ENCODE results near the gene ADGRL1.

ADGRL1 gene

DNA sequence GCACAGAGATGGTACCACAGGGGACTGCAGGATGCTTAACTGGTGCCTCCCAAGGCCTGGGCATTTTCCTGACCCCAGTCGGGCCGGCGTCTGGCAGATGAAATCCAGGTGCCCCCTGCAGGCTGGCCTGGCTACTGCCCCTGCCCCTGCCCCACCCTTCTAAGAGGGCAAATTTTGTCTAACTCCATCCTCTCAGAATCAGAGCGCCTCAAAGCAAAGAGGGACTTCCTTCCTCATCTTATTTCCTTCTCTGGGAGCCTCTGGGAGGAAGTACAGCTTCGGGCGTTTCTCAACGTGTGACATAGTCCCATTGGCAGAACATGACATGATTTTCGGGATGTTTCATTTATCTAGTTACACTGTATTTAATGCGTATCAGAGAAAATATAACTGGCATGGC lies 91.1 kb downstream of the ADGRL1 start:
- no peak for ATAC-seq
- TF ChIP-seq, protein P1, sequence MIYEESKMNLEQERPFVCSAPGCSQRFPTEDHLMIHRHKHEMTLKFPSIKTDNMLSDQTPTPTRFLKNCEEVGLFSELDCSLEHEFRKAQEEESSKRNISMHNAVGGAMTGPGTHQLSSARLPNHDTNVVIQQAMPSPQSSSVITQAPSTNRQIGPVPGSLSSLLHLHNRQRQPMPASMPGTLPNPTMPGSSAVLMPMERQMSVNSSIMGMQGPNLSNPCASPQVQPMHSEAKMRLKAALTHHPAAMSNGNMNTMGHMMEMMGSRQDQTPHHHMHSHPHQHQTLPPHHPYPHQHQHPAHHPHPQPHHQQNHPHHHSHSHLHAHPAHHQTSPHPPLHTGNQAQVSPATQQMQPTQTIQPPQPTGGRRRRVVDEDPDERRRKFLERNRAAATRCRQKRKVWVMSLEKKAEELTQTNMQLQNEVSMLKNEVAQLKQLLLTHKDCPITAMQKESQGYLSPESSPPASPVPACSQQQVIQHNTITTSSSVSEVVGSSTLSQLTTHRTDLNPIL (CRISPR knock-in tag; IDR thresholded peaks at IDR 0.05; ENCODE audit: low read depth): no peak
- no peak for TF ChIP-seq BACH2 (CRISPR knock-in tag; IDR thresholded peaks at IDR 0.05; ENCODE audit: borderline replicate concordance)
- TF ChIP-seq ZNF565 (CRISPR knock-in tag; conservative IDR thresholded peaks at IDR 0.05; ENCODE audit: low read depth): no peak
- TF ChIP-seq, protein P2, sequence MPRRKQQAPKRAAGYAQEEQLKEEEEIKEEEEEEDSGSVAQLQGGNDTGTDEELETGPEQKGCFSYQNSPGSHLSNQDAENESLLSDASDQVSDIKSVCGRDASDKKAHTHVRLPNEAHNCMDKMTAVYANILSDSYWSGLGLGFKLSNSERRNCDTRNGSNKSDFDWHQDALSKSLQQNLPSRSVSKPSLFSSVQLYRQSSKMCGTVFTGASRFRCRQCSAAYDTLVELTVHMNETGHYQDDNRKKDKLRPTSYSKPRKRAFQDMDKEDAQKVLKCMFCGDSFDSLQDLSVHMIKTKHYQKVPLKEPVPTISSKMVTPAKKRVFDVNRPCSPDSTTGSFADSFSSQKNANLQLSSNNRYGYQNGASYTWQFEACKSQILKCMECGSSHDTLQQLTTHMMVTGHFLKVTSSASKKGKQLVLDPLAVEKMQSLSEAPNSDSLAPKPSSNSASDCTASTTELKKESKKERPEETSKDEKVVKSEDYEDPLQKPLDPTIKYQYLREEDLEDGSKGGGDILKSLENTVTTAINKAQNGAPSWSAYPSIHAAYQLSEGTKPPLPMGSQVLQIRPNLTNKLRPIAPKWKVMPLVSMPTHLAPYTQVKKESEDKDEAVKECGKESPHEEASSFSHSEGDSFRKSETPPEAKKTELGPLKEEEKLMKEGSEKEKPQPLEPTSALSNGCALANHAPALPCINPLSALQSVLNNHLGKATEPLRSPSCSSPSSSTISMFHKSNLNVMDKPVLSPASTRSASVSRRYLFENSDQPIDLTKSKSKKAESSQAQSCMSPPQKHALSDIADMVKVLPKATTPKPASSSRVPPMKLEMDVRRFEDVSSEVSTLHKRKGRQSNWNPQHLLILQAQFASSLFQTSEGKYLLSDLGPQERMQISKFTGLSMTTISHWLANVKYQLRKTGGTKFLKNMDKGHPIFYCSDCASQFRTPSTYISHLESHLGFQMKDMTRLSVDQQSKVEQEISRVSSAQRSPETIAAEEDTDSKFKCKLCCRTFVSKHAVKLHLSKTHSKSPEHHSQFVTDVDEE (CRISPR knock-in tag; IDR thresholded peaks at IDR 0.05): no peak
- TF ChIP-seq, protein P3, sequence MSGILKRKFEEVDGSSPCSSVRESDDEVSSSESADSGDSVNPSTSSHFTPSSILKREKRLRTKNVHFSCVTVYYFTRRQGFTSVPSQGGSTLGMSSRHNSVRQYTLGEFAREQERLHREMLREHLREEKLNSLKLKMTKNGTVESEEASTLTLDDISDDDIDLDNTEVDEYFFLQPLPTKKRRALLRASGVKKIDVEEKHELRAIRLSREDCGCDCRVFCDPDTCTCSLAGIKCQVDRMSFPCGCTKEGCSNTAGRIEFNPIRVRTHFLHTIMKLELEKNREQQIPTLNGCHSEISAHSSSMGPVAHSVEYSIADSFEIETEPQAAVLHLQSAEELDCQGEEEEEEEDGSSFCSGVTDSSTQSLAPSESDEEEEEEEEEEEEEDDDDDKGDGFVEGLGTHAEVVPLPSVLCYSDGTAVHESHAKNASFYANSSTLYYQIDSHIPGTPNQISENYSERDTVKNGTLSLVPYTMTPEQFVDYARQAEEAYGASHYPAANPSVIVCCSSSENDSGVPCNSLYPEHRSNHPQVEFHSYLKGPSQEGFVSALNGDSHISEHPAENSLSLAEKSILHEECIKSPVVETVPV (CRISPR knock-in tag; IDR thresholded peaks at IDR 0.05): no peak
- TF ChIP-seq TCF4 (CRISPR knock-in tag; IDR thresholded peaks at IDR 0.05; ENCODE audit: borderline replicate concordance): no peak
- no peak for TF ChIP-seq PPARA (CRISPR knock-in tag; IDR thresholded peaks at IDR 0.05; ENCODE audit: borderline replicate concordance)
- no peak for TF ChIP-seq ZNF70 (CRISPR knock-in tag; IDR thresholded peaks at IDR 0.05)
- no peak for TF ChIP-seq ZNF8 (CRISPR knock-in tag; IDR thresholded peaks at IDR 0.05)
- TF ChIP-seq, protein P4, sequence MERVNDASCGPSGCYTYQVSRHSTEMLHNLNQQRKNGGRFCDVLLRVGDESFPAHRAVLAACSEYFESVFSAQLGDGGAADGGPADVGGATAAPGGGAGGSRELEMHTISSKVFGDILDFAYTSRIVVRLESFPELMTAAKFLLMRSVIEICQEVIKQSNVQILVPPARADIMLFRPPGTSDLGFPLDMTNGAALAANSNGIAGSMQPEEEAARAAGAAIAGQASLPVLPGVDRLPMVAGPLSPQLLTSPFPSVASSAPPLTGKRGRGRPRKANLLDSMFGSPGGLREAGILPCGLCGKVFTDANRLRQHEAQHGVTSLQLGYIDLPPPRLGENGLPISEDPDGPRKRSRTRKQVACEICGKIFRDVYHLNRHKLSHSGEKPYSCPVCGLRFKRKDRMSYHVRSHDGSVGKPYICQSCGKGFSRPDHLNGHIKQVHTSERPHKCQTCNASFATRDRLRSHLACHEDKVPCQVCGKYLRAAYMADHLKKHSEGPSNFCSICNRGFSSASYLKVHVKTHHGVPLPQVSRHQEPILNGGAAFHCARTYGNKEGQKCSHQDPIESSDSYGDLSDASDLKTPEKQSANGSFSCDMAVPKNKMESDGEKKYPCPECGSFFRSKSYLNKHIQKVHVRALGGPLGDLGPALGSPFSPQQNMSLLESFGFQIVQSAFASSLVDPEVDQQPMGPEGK (CRISPR knock-in tag; IDR thresholded peaks at IDR 0.05; ENCODE audit: borderline replicate concordance): no peak
- no peak for TF ChIP-seq ZFP3 (CRISPR knock-in tag; IDR thresholded peaks at IDR 0.05)
- TF ChIP-seq ZC3H10 (CRISPR knock-in tag; IDR thresholded peaks at IDR 0.05): no peak
- TF ChIP-seq TOX (CRISPR knock-in tag; IDR thresholded peaks at IDR 0.05; ENCODE audit: borderline replicate concordance): no peak

DNA sequence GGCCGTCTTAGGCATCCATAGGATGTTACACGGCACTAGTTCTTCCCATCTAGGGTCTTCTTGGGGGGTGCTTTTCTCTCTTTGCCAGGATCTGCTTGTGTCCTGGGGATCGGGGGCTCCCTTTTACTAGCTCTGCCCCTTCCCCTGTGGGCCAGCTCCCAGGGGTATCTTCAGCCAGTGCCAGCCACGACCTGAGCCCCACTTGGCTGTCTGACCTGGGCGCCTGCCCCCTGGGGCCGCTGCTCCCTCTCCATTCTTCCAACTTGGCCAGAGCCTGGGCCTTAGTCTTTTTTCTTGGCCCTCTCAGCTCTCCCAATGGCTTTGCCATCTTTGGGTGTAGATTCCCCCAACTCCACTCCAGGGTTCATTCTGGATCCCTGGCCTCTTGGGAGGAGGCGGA lies 91.5 kb downstream of the ADGRL1 start:
- TF ChIP-seq, protein P1 (CRISPR knock-in tag; IDR thresholded peaks at IDR 0.05; ENCODE audit: low read depth): no peak
- no peak for TF ChIP-seq ZNF70 (CRISPR knock-in tag; IDR thresholded peaks at IDR 0.05)
- no peak for TF ChIP-seq CSDC2 (CRISPR knock-in tag; IDR thresholded peaks at IDR 0.05)
- no peak for TF ChIP-seq ZNF8 (CRISPR knock-in tag; IDR thresholded peaks at IDR 0.05)
- TF ChIP-seq, protein P4 (CRISPR knock-in tag; IDR thresholded peaks at IDR 0.05; ENCODE audit: borderline replicate concordance): no peak
- no peak for TF ChIP-seq GLIS3 (CRISPR knock-in tag; IDR thresholded peaks at IDR 0.05)
- TF ChIP-seq TOX (CRISPR knock-in tag; IDR thresholded peaks at IDR 0.05; ENCODE audit: borderline replicate concordance): no peak
- TF ChIP-seq RARB (CRISPR knock-in tag; IDR thresholded peaks at IDR 0.05): no peak
- TF ChIP-seq ESRRG (CRISPR knock-in tag; IDR thresholded peaks at IDR 0.05): no peak
- TF ChIP-seq ZFP30 (CRISPR knock-in tag; IDR thresholded peaks at IDR 0.05): no peak
- TF ChIP-seq SNAI2 (CRISPR knock-in tag; IDR thresholded peaks at IDR 0.05): no peak
- no peak for ATAC-seq
